OCI-M2 (cell line): ENCODE data around the gene ORM1.
A peak's percentile ranks its signal among the peaks of the same experiment; 100 is the strongest.
"Not testable (repeated sequence)": the region's sequence is repeated elsewhere in the genome, so short reads cannot be mapped to it uniquely, and the experiment has no call there.

ENCODE experiments used
- DNase-seq: peaks from one replicate; lab custom pipeline; 2025; ENCODE audit not compliant: unreplicated experiment; lab: John Stamatoyannopoulos, UW

ORM1 gene

DNA sequence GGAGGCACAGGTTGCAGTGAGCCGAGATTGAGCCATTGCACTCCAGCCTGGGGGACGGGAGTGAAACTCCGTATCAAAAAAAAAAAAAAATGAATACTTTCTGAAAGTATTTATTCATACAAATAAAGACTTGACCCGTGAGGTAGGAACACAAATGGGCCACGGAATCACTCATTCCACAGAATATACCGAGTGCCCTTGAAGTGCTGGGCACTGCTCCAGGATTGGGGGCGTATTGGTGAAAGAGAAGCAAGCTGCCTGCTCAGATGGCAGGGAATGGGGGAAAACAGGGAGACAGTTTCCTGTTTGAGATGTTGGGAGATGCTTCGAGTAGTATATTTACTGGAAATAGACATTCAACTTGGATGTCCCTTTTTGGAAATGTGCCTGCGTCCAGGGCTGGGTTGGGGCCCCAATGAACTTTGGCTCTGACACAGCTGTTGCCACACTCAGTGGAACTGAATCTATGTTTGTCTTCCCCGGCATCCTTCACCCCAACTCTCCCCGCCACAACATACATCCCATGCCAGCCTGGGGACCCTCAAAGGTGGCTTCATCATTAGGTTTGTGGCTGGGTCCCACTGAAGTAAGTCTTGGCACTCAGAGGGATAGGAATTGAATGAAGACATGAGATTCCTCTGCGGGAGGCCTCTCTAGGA, 609 bp upstream of the ORM1 start:
- not testable (repeated sequence) for DNase-seq

- not testable (repeated sequence) for DNase-seq
Measured at GRCh38 chr9:114323849-114324248, 951 bp downstream of the ORM1 start.

GRCh38 chr9:114324492-114324891, 1.6 kb downstream of the ORM1 start:
- no peak for DNase-seq

DNA sequence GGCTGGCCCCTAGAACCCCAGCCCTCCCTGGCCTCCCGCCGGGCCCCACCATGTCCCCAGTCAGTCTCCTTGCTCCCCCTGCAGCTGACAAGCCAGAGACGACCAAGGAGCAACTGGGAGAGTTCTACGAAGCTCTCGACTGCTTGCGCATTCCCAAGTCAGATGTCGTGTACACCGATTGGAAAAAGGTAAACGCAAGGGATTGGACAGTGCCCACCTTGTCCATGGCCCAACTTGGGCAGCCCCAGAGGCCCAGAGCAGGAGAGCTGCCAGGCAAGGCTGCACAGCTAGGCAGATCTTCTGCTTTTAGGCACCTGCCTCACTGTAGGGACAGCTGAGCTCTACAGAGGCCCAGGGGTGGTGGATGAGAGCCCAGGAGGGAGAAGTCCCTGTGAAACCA, 2.1 kb downstream of the ORM1 start:
- DNase-seq, result not testable (repeated sequence)

DNA sequence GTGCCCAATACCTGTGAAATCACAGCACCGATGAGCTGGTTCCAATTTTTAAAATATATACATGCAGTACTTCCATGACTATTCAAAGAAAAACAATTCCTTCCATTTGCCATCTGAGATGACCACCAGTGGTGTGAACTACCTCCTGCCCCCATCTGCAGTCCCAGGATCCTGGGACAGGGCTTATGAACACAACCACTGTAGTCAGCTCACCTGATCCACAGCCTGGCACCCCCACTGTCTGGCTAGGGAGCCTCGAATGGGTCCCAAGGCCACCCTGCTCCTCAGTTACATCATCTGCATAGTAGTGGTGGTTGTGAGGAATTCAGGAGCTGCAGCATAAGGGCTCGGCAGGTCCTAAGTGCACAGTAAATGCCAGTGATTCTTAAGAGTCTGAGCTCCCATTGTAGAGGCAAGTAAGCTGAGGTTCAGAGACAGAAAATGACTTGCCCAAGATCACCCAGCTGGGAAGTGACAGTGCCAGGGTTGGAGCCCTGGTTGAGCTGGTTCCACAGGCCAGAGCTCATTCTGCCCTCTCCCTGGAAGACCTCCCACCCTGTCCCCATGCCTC, 2.9 kb downstream of the ORM1 start:
- DNase-seq, result not testable (repeated sequence)

DNA sequence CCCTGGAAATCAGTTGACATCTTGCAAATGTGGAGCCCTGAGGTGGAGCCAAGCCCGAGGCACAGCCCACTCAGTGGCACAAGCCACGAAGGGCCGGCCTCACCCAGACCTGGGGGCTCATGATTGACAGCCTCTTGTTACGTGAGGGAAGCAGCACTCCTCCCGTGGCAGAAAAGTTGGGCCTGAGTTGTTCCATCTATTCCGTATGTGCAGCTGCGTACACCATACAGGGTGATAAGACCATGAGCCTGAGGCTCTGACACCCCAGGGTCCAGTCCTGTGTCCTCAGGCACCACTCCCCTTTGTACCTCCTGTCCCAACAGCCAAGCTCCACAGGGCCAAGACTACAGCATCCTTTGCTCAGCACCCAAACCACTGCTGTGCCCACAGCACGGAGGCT, 4.9 kb downstream of the ORM1 start:
- no peak for DNase-seq

DNA sequence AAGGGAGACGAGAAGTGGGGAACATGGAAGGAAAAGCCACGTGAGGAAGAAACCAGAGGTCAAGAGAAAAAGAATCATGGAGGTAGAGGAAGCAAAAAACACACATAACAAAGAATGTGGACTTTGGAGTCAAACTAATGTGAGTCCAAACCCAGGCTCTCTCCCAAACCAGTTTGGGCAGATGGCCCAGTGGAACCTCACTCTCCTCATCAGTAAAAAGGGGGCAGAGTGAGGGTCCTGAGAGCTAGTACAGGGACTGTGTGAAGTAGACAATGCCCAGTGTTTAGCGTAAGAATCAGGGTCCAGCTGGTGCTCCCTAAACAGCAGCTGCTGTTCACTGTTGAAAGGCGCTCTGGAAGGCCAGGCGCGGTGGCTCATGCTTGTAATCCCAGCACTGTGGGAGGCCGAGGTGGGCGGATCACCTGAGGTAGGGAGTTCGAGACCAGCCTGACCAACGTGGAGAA, 5.5 kb downstream of the ORM1 start:
- DNase-seq, result not testable (repeated sequence)

DNA sequence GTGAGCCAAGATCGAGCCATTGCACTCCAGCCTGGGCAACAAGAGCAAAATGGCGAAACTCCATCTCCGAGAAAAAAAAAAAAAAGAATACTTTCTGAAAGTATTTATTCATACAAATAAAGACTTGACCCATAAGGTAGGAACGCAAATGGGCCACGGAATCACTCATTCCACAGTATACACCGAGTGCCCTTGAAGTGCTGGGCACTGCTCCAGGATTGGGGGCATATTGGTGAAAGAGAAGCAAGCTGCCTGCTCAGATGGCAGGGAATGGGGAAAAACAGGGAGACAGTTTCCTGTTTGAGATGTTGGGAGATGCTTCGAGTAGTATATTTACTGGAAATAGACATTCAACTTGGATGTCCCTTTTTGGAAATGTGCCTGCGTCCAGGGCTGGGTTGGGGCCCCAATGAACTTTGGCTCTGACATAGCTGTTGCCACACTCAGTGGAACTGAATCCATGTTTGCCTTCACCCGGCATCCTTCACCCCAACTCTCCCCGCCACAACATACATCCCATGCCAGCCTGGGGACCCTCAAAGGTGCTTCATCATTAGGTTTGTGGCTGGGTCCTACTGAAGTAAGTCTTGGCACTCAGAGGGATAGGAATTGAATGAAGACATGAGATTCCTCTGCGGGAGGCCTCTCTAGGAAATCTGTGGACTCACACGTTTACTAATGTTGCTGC, 6.2 kb downstream of the ORM1 start:
- DNase-seq, result not testable (repeated sequence)

DNA sequence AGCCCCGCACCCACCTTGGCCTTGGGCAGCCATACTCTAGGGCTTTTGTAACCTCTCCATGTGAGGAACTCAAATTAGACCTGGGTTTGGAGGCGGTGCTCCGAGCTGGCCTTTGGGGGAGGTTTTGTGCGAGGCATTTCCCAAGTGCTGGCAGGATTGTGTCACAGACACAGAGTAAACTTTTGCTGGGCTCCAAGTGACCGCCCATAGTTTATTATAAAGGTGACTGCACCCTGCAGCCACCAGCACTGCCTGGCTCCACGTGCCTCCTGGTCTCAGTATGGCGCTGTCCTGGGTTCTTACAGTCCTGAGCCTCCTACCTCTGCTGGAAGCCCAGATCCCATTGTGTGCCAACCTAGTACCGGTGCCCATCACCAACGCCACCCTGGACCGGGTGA, 6.7 kb downstream of the ORM1 start, which contains the start of gene ORM2:
TSS of gene ORM2 (plus strand) at position 245 of the 398 bp plus-strand sequence. CDS start at position 281, 36 bp downstream.
- DNase-seq, result not testable (repeated sequence)

GRCh38 chr9:114330636-114331035, 7.7 kb downstream of the ORM1 start:
- no peak for DNase-seq

DNA sequence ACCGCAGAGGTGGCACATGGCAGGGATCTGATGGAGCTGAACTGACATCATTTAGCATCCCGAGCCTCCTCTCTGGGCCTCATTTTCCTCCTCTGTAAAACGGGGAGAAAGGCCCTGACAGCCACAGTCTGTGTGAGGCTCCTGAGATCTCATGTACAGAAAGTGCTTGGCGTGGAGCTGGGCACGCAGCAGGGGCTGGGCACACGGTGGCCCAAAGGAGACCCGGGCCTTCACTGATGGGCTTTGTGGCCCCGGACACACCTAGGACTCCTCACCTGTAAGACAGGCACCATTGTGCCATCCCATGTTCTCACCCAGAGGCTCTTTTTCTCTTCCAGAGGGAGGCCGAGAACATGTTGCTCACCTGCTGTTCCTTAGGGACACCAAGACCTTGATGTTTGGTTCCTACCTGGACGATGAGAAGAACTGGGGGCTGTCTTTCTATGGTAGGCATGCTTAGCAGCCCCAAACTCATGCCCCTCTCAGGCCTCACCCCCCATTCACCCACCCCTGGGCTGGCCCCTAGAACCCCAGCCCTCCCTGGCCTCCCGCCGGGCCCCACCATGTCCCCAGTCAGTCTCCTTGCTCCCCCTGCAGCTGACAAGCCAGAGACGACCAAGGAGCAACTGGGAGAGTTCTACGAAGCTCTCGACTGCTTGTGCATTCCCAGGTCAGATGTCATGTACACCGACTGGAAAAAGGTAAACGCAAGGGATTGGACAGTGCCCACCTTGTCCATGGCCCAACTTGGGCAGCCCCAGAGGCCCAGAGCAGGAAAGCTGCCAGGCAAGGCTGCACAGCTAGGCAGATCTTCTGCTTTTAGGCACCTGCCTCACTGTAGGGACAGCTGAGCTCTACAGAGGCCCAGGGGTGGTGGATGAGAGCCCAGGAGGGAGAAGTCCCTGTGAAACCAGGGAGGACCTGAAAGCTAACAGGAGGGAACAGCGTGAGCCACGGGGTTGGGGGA, 8.6 kb downstream of the ORM1 start:
- DNase-seq, result not testable (repeated sequence)

DNA sequence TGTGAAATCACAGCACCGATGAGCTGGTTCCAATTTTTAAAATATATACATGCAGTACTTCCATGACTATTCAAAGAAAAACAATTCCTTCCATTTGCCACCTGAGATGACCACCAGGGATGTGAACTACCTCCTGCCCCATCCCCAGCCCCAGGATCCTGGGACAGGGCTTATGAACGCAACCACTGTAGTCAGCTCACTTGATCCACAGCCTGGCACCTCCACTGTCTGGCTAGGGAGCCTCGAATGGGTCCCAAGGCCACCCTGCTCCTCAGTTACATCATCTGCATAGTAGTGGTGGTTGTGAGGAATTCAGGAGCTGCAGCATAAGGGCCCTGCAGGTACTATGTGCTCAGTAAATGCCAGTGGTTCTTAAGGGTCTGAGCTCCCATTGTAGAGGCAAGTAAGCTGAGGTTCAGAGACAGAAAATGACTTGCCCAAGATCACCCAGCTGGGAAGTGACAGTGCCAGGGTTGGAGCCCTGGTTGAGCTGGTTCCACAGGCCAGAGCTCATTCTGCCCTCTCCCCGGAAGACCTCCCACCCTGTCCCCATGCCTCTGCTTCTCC, 9.7 kb downstream of the ORM1 start:
- DNase-seq, result not testable (repeated sequence)

DNA sequence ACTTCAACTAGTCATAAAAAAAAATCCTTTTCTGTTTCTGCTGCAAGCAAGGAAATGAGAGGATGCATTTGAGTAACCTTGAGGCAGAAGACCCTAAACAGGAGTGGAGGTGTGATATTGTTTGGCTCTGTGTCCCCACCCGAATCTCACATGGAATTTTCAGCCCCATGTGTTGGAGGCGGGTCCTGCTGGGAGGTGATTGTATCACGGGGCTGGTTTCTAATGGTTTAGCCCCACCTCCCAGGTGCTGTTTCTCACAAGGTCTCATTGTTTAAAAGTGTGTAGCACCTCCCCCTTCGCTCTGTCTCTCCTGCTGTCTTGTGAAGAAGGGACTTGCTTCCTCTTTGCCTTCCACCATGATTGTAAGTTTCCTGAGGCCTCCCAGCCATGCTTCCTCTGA, 10.8 kb downstream of the ORM1 start:
- not testable (repeated sequence) for DNase-seq

DNA sequence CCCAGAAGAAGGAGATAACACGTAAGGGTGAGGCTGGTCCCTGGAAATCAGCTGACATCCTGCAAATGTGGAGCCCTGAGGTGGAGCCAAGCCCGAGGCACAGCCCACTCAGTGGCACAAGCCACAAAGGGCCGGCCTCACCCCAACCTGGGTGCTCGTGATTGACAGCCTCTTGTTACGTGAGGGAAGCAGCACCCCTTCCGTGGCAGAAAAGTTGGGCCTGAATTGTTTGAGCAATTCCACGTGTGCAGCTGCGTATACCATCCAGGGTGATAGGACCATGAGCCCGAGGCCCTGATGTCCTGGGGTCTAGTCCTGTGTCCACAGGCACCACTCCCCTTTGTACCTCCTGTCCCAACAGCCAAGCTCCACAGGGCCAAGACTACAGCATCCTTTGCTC, 11.6 kb downstream of the ORM1 start:
- no peak for DNase-seq

GRCh38 chr9:114335745-114336144, 12.8 kb downstream of the ORM1 start:
- no peak for DNase-seq

DNA sequence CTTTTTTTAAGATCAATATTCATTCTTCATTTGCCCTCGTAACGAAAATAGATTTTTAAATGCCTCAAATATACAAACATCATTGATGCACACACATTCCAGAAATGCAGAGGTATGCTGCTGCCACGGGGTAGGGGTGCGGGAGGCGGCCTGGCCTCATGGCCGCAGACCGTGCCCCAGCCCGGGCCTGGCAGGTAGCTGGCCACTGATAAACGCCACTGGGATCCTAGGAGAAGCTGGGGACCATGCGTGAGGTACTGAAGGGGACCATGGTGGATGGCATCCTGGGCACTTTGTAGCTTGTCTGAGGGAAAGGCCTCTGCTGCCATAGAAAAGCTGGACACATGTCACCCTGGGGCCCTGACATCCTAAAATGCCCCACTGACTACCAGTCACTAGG, 13.3 kb downstream of the ORM1 start:
- no peak for DNase-seq

DNA sequence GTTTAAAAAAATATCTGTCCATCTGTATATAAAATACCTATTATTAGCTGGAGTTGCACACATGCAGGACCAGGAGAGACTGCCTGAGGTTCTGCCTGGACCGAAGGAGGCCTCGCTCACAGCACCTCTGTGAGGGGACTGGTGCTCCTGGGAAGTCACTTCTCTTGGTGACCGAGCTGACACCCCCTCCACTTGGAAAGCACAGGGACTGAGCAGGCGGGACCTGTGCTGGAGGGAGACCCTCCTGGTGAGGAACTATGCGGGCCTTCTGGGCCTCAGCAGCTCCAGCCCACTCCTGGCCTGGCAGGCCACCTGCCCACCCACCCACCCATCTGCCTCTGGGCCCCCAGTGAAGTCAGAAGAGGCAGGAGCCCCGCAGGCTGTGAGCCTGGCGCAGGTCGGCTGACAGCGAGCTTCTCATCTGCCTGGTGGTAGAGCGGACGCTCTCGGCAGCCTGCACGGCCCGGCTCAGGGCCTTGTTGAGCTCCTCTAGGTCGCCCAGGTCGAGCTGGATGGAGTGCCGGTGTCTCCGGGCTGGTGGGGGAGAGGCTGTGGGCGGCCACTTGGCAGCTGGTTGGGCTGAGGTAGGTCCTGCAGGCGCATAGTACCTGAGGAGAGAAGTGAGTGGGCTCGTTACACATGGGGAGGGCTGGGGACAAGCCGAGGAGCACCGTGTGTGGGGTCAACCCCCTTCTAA, 13.9 kb downstream of the ORM1 start:
- DNase-seq, result no peak

- DNase-seq, result no peak
Measured at GRCh38 chr9:114338187-114338586, 15.3 kb downstream of the ORM1 start.

DNA sequence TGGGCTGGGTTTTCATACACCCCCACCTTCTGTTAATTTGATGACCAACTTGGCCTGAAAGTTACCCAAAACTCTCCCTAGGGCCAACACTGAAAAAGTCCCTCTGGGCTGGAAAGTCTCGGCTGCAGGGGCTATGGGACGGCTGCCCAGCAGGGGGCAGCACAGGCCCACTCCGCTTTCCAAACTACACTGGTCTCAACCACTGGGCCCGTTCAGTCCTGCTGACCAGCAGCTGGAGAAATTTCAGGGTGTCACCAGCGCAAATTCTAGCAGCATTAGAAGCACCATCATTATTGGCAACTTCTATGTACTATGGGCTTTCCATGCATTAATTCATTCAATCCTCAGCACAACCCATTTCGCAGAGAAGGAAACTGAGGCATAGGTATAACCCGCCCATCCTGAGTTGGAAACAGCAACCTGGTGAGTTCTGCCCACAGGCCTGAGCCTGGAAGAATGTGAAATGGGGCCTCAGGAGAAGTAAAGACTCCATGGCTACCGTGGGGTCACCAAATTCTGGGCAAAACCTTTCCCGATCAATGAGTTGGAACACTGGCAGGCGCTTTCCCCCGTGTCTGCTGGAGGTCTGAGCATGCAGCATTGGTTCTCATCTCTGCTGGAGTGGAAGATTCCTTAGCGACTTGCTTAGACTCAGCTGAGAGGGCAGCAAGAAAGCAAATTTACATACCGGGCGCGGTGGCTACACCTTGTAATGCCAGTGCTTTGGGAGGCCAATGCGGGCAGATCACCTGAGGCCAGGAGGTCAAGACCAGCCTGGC, 16.4 kb downstream of the ORM1 start:
- peak; percentile 4 for DNase-seq
